ENCODE measurements around the gene CHM. TPM values are rescaled to one million over a fixed set of nuclear protein-coding genes. Genes with fewer than 3 reads are reported as not detected.

Gene CHM
- total and polyA plus RNA-seq, 2 donors from 2014 or later: 11.8 to 30.0 TPM

DNA sequence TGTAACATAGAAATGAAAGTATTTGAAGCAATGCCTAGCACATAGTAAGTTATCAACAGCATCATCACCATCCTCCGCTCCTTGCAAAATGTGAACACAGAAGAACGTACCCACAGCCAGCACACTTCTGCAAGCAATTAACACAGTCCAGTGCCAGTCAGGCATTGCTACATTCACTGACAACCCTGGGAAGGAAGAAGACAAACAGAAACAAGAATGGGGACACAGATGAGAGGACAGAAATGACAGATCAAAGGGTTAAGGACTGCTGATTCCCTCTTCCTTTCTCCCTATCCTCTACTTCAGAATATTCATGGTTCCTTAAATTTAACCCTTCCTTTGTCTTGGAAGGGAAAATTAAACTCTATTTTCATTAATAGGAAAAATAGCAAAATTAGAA lies 53.1 kb downstream of the CHM start:
- no peak for FAIRE-seq
- H3K4me1 ChIP-seq (ENCODE audit: control insufficient read depth in 2 of 3, insufficient read depth in 2 of 3, low read depth in 1 of 3, low read length in 3 of 3): no peaks in the 10 kb centered on the region
- H3K9me3 ChIP-seq (ENCODE audit: control insufficient read depth in 2 of 3, insufficient read depth in 1 of 3, low read length in 3 of 3): no peaks in the 10 kb centered on the region
- intact Hi-C loops (cut with DNase I): no loop called here
- H3K27me3 ChIP-seq (ENCODE audit: control insufficient read depth, insufficient read depth, low read length): no peaks in the 10 kb centered on the region
- TF ChIP-seq, protein P1, sequence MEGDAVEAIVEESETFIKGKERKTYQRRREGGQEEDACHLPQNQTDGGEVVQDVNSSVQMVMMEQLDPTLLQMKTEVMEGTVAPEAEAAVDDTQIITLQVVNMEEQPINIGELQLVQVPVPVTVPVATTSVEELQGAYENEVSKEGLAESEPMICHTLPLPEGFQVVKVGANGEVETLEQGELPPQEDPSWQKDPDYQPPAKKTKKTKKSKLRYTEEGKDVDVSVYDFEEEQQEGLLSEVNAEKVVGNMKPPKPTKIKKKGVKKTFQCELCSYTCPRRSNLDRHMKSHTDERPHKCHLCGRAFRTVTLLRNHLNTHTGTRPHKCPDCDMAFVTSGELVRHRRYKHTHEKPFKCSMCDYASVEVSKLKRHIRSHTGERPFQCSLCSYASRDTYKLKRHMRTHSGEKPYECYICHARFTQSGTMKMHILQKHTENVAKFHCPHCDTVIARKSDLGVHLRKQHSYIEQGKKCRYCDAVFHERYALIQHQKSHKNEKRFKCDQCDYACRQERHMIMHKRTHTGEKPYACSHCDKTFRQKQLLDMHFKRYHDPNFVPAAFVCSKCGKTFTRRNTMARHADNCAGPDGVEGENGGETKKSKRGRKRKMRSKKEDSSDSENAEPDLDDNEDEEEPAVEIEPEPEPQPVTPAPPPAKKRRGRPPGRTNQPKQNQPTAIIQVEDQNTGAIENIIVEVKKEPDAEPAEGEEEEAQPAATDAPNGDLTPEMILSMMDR (IDR thresholded peaks at IDR 0.05; ENCODE audit: borderline replicate concordance, extremely low read depth, insufficient read depth): no peak
- DNase-seq: peak in 2 of 5 donors; percentile 6 to 21
- H3K9ac ChIP-seq (ENCODE audit: low read length in 3 of 3): no peak overlapping the region
- H3K27ac ChIP-seq (ENCODE audit: low read depth in 2 of 2, low read length in 2 of 2): no peak overlapping the region
- no peak overlapping the region for H3K4me3 ChIP-seq (ENCODE audit: low read length in 3 of 3)
- H3K36me3 ChIP-seq (ENCODE audit: control insufficient read depth in 2 of 3, insufficient read depth in 3 of 3, low read length in 3 of 3): no peaks in the 10 kb centered on the region

DNA sequence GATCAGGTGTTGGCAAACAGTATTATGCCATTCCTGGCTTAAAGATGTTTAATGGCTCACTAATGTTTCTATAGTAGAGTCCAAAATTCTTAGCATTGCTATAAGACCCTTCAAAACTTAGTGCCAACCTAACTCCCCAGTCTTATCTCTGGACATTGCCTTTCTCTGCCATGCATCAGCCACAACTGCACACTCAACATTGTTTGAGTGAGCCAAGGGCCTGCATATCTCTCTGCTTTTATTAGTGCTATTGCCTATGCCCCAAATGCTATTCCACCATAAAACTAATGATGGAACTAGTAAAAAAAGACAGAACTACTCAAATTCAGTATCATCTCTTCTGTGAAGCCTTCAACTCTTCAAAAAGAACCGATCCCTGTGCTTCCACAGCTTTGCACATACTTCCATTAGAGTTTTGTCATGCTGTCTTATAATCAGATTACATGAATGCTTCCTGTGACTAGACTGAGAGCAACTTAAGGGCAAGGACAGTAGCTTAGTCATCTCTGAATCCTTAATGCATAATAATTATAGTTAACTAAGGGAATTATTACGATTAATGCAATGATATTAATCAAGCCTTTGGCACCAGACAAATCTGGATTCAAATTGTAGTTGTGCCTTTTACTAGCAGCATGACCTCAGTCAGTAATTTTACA lies 53.7 kb downstream of the CHM start:
- intact Hi-C loops (cut with DNase I): no loop called here
- Histone ChIP-seq H3K27me3 (ENCODE audit: control insufficient read depth, insufficient read depth, low read length) (no peaks in the 10 kb centered on the region), H3K4me3 (ENCODE audit: low read length in 3 of 3) (no peak overlapping the region), H3K4me1 (ENCODE audit: control insufficient read depth in 2 of 3, insufficient read depth in 2 of 3, low read depth in 1 of 3, low read length in 3 of 3) (no peaks in the 10 kb centered on the region), H3K9me3 (ENCODE audit: control insufficient read depth in 2 of 3, insufficient read depth in 1 of 3, low read length in 3 of 3) (no peaks in the 10 kb centered on the region), H3K36me3 (ENCODE audit: control insufficient read depth in 2 of 3, insufficient read depth in 3 of 3, low read length in 3 of 3) (no peaks in the 10 kb centered on the region), H3K9ac (ENCODE audit: low read length in 3 of 3) (no peak overlapping the region), H3K27ac (ENCODE audit: low read depth in 2 of 2, low read length in 2 of 2) (no peak overlapping the region)
- no peak for DNase-seq
- TF ChIP-seq, protein P1 (IDR thresholded peaks at IDR 0.05; ENCODE audit: borderline replicate concordance, extremely low read depth, insufficient read depth): no peak
- FAIRE-seq: no peak

DNA sequence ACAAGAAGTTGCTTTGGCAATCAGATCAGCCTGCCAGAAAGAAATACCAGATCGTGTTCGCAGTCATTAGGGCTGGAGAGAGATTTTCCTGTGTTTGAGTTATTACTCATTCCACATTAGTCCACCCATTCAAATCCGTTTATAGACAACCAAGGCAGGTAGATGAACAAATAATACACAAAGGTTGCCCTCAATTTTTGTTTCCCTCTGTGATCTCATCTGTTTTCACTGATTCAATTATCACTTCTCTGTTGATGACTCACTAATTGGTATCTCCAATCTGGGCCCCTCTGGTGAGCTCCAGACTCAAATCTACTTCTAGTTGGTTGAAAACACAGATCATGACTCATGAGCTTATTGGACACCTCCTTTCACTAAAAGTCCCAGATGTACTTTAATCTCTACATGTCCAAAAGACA lies 54.5 kb downstream of the CHM start:
- no peaks in the 10 kb centered on the region for H3K9me3 ChIP-seq (ENCODE audit: control insufficient read depth in 2 of 3, insufficient read depth in 1 of 3, low read length in 3 of 3)
- FAIRE-seq: no peak
- TF ChIP-seq, protein P1 (IDR thresholded peaks at IDR 0.05; ENCODE audit: borderline replicate concordance, extremely low read depth, insufficient read depth): no peak
- DNase-seq: no peak
- no peaks in the 10 kb centered on the region for H3K36me3 ChIP-seq (ENCODE audit: control insufficient read depth in 2 of 3, insufficient read depth in 3 of 3, low read length in 3 of 3)
- no peak overlapping the region for H3K9ac ChIP-seq (ENCODE audit: low read length in 3 of 3)
- H3K4me1 ChIP-seq (ENCODE audit: control insufficient read depth in 2 of 3, insufficient read depth in 2 of 3, low read depth in 1 of 3, low read length in 3 of 3): no peaks in the 10 kb centered on the region
- intact Hi-C loops (cut with DNase I): no loop called here
- no peak overlapping the region for H3K27ac ChIP-seq (ENCODE audit: low read depth in 2 of 2, low read length in 2 of 2)
- no peak overlapping the region for H3K4me3 ChIP-seq (ENCODE audit: low read length in 3 of 3)
- no peaks in the 10 kb centered on the region for H3K27me3 ChIP-seq (ENCODE audit: control insufficient read depth, insufficient read depth, low read length)

DNA sequence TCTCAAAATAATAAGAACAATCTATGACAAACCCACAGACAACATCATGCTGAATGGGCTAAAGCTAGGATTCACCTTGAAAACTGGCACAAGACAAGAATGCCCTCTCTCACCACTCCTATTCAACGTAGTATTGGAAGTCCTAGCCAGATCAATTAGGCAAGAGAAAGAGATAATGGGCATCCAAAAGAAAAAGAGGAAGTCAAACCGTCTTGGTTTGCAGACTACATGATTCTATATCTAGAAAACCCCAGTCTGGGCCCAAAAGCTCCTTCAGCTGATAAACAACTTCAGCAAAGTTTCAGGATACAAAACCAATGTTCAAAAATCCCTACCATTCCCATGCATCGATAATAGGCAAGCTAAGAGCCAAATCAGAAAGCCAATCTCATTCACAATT lies 59.0 kb downstream of the CHM start:
- Histone ChIP-seq H3K36me3 (ENCODE audit: control insufficient read depth in 2 of 3, insufficient read depth in 3 of 3, low read length in 3 of 3) (no peaks in the 10 kb centered on the region), H3K4me1 (ENCODE audit: control insufficient read depth in 2 of 3, insufficient read depth in 2 of 3, low read depth in 1 of 3, low read length in 3 of 3) (no peaks in the 10 kb centered on the region), H3K9ac (ENCODE audit: low read length in 3 of 3) (no peak overlapping the region), H3K27ac (ENCODE audit: low read depth in 2 of 2, low read length in 2 of 2) (no peak overlapping the region), H3K9me3 (ENCODE audit: control insufficient read depth in 2 of 3, insufficient read depth in 1 of 3, low read length in 3 of 3) (no peaks in the 10 kb centered on the region), H3K4me3 (ENCODE audit: low read length in 3 of 3) (no peak overlapping the region), H3K27me3 (ENCODE audit: control insufficient read depth, insufficient read depth, low read length) (no peaks in the 10 kb centered on the region)
- DNase-seq: no peak
- FAIRE-seq: no peak
- intact Hi-C loops (cut with DNase I): no loop called here
- TF ChIP-seq, protein P1 (IDR thresholded peaks at IDR 0.05; ENCODE audit: borderline replicate concordance, extremely low read depth, insufficient read depth): no peak

Measured in kidney (tissue), 14 donors.